NB4 (cell line): ENCODE data around the gene KLK8.

Experiments used
- DNase-seq: peaks from one replicate; pipeline ENCODE4 v3.0.0; 2010; ENCODE audit warnings: low read depth
- H3K4me3 ChIP-seq: one replicate; pipeline ENCODE4 v1.5.1; 2011; ENCODE audit warnings: mild to moderate bottlenecking, low read depth, low read length, moderate library complexity
- MYC ChIP-seq: IDR thresholded peaks from 2 replicates; pipeline ENCODE4 v1.6.1; 2011; ENCODE audit warnings: low read depth, low read length
- POLR2A ChIP-seq: IDR thresholded peaks from 2 replicates; pipeline ENCODE4 v1.6.1; 2011; ENCODE audit warnings: mild to moderate bottlenecking; ENCODE audit not compliant: insufficient read length; ENCODE audit errors: extremely low read depth
- TF ChIP-seq, protein P1 (sequence below): IDR thresholded peaks from 2 replicates; pipeline ENCODE4 v1.6.1; 2011; ENCODE audit warnings: low read depth, low read length
- TF ChIP-seq, protein P2 (sequence below): IDR thresholded peaks from one replicate; pipeline ENCODE4 v1.5.1; 2012; ENCODE audit warnings: low read depth, low read length

The KLK8 gene

DNA sequence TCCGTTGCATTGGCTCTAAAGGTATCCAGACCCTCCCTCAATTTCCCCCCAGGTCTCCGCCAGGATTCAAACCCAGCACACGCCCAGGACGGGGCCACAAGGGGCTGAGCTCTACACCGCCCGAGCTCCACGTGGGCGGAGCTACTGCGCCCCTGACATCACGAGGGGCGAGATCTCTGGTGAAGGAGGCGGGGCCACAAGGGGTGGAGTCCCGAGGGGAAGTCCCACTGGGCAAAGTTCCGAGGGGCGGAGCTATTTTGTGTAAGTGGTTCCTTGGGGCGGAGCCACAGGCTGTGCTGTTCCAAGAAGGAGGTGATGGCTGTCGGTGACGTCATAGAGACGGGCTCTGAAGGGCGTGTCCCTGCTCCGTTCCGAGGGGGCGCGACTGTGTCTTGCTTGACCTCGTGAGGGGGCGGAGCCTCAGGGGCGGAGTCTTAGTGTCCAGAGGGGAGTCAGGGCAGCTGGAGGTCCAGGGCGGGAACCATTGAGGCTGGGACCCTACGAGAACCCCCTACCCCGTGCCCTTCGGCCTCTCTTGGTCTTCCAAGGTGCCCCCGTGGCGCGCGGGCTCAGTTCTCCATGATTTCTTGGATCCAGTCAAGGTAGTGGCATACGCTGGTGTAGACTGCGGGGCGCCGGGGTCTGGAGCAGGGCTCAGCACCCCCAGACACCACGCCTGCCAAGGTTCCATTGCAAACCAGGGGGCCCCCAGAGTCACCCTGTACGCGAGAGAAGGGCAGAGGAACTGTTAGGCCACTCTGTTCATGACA, 1.3 kb upstream of the KLK8 start:
- DNase-seq: peak; percentile 25
- H3K4me3 ChIP-seq: no peak overlapping the region
- TF ChIP-seq POLR2A (no peak), MYC (no peak)
- TF ChIP-seq, protein P1, sequence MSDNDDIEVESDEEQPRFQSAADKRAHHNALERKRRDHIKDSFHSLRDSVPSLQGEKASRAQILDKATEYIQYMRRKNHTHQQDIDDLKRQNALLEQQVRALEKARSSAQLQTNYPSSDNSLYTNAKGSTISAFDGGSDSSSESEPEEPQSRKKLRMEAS: no peak
- TF ChIP-seq, protein P2, sequence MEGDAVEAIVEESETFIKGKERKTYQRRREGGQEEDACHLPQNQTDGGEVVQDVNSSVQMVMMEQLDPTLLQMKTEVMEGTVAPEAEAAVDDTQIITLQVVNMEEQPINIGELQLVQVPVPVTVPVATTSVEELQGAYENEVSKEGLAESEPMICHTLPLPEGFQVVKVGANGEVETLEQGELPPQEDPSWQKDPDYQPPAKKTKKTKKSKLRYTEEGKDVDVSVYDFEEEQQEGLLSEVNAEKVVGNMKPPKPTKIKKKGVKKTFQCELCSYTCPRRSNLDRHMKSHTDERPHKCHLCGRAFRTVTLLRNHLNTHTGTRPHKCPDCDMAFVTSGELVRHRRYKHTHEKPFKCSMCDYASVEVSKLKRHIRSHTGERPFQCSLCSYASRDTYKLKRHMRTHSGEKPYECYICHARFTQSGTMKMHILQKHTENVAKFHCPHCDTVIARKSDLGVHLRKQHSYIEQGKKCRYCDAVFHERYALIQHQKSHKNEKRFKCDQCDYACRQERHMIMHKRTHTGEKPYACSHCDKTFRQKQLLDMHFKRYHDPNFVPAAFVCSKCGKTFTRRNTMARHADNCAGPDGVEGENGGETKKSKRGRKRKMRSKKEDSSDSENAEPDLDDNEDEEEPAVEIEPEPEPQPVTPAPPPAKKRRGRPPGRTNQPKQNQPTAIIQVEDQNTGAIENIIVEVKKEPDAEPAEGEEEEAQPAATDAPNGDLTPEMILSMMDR: no peak

DNA sequence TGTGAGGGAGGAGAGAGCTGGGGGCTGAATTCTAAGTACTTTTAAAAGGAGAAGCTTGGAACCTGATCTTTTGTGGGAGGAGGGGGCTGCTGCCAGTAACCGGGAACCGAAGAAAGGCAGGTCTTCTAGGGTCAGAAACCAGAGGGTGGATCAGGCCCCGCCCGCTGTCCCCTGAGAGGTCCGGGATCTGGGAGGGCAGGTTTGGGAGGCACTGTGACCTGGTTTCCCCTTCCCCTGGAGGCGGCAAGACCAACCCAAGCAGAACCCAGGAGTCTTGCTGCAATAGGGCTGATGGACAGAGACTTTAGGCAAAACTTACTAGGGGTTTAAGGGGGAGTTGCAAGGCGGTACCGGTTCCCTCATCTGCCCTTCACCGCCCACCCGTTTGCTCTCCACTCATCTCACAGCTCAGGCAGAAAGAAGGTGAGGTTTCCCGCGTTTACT, 707 bp upstream of the KLK8 start:
- TF ChIP-seq, protein P1: no peak
- TF ChIP-seq MYC (no peak), POLR2A (no peak)
- TF ChIP-seq, protein P2: no peak
- no peak for DNase-seq
- no peak overlapping the region for H3K4me3 ChIP-seq

DNA sequence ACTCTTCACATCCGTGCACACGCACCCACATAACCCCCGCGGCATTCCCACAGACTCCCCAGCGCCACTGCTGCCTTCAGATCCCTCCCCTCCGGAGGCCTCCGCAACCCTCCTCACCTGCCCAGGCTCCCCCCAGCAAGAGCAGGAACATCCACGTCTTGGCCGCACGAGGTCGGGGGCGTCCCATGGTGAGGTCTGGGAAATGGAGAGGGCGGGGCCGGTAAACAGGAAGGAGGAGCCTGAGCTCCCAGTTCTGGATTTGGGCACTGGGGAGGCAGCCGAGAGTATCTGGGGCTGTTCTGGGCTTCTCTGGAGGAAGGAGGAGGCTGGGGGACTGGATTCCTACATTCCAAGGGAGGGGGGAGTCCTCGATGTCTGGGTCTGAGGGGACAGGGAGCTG, 423 bp downstream of the KLK8 start:
- DNase-seq: no peak
- TF ChIP-seq POLR2A (no peak), MYC (no peak)
- TF ChIP-seq, protein P2: no peak
- TF ChIP-seq, protein P1: no peak
- no peak overlapping the region for H3K4me3 ChIP-seq

GRCh38 chr19:51000426-51000825, 978 bp downstream of the KLK8 start:
- no peak overlapping the region for H3K4me3 ChIP-seq
- TF ChIP-seq, protein P1: no peak
- TF ChIP-seq, protein P2: no peak
- TF ChIP-seq MYC: no peak
- TF ChIP-seq POLR2A: no peak
- DNase-seq: no peak

DNA sequence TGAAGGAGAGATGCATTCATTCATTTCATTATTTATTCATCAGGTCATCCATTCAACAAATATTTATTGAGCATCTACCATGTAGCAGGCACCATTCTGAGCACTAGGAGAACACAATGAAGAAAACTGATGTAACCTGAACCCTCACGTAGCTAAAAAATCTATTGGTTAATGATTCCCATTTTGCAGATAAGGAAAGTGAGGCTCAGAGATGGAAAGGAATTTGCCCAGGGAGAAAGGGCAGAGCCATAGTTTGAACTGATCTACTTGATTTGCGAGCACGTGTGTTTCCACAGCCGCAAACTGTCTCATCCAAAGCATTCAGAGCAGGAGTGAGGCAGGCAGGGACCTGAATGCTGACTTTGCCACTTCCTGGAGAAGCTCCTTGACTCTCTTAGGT, 2.7 kb downstream of the KLK8 start:
- no peak for DNase-seq
- TF ChIP-seq MYC (no peak), POLR2A (no peak)
- TF ChIP-seq, protein P2: no peak
- TF ChIP-seq, protein P1: no peak
- H3K4me3 ChIP-seq: no peak overlapping the region
